ENCODE results near the gene ATP6V0E2.
"Not testable (repeated sequence)": the region's sequence is repeated elsewhere in the genome, so short reads cannot be mapped to it uniquely, and the experiment has no call there.

Gene ATP6V0E2

DNA sequence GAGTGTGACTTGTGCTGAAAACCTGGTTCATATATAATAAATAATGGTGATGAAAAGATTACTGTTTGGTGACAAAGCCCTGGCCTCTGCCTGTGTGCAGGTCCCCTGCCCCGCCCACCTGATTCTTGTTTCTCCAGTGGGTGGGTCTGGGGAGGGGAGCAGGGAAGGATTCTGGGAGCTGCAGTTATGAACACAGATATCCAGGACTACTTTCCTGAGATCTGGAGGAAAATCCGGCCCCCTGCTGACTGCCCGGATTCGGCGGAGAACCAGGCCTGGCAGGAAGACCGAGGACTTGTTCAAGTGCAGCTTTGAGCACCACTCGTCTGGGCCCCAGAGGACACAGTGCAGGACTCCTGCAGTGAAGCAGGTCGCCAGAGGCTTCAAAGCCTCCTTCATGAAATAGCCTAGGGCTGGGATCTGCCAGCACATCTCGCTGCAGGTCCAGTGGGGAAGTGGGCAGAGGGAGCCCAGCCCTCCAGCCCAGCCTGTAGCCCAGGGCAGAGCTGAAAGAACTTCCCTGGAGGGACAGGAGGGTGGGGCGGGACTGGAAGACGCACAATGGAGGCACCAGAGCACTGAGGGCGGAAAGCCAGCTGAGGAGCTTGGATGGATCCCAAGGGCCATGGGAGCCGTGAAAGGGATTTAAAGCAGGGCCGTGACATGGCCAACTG lies 7.0 kb downstream of the ATP6V0E2 start:
- no peak for DNase-seq

- no peak for DNase-seq
These were observed 7.8 kb downstream of the ATP6V0E2 start for GRCh38 chr7:149881328-149882247.

DNA sequence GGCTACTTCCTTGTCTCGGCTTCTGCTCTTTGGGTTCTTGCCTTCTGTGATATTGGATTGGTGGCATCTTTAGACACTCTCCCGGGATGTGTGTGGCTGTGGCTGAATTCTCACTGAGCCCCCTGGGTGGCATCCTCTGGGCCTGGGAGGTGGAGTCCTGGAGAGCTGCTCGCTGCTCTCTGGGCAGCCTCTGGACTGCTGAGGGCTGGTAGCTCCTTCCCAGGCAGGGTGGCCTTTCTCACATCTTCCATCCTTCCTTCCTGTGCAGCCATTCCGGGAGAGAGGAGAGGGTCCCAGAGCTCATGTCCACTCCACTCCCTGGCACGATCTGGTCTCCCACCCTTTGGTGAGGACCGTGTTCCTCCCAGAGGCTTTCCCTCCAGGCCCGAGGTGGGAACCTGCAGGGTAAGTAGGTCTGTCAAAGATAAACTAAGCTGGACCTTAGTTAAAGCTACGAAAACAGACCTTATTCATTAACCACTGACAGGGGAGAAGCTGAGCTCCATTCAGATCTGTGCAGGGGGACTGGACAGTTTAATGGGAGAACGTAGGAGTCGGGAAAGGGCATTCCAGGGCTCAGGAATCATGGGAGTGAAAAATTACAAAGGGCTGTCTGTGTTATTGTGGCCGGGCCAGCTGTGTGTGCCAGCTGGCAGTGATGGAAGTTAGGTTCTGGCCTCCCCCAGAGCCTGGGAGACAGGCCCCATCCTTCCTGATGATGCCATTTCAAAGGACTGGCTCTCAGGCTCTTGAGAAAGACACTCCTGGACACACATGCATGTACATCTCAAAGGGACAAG lies 8.7 kb downstream of the ATP6V0E2 start:
- DNase-seq, result no peak

DNA sequence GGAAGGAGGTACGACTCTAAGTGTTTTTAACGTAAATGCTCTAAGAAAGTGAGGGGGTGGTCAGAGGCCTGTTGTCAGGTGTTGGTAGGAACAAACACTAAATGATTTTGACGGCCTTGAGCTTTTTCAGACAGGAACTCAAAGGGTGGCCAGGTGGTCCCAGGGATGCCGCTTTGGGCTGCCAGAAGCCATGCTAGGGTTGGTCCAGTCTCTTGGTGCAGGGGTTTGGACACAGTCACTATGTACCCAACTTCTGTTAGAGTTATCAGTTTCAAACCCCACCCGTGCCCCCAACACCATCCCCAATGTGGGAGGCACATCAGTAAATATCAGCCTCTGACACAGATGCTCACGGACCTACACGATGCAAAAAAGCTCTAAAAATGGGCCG lies 9.3 kb downstream of the ATP6V0E2 start:
- no peak for DNase-seq

- DNase-seq, result peak; percentile 71
These were observed 9.7 kb downstream of the ATP6V0E2 start for GRCh38 chr7:149883452-149883861.

DNA sequence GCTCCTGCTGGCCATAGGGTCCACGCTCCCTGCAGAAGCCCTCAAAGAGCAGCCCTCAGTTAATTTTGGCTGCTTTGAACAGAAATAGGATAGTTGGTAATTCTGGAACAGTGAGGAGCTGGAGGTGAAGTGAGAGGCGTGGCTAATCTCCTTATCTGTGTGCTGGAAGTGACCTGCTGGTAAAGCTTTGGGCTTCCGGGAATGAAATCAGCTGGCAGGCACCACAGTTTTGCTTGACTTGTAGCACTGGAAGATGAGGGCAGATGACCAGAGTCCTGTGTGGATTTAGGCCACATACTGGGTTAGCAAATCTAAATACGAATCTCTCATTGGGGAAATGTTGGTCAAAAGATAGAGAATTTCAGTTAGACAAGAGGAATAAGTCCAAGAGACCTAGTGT lies 10.2 kb downstream of the ATP6V0E2 start:
- no peak for DNase-seq

- DNase-seq, result no peak
These were observed 10.8 kb downstream of the ATP6V0E2 start for GRCh38 chr7:149884541-149884940.

DNA sequence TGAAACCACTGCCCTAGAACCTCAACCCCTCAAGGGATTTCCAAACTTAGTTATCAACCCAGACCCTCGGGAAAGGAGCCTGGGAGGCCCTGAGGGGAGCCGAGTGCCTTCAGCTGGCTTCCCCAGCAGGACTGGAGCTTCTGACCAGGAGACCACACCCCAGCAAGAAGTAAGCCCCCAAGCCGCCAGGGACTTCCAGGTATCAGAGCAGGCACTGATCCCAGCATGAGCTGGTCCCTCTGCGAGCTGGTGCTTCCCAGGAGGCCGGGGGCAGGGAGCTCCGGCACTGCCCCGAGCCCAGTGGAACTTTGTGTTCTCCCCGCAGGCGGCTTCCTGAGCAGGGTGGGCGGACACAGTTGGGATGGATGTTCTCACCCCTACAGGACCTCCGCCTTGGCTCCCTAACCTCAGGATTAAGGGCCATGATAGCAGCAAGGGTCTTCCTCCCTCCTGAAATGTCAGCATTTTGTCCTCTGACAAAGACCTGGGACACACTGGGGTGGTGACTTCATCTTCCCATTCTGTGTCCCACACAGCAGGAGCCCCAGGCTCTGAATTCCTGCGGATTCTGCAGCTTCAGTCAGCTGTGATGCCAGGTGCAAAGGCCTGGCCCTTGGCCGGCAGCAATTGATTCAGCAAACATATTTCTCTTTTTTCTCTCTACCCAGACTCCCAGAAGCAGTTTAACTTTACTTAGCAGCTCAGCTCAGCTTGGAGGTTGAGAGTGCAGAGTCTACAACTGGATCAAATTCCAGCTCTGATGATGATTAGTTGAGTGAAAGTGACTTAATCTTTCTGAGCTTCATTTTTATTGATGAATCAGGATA lies 11.6 kb downstream of the ATP6V0E2 start:
- no peak for DNase-seq

- no peak for DNase-seq
These were observed 12.2 kb downstream of the ATP6V0E2 start for GRCh38 chr7:149886018-149886415.

- DNase-seq, result no peak
These were observed 13.5 kb downstream of the ATP6V0E2 start for GRCh38 chr7:149887311-149887710.

- DNase-seq, result not testable (repeated sequence)
These were observed 16.9 kb downstream of the ATP6V0E2 start for GRCh38 chr7:149890715-149891114.

GRCh38 chr7:149894957-149895356 lies 21.2 kb downstream of the ATP6V0E2 start:
- not testable (repeated sequence) for DNase-seq

- DNase-seq, result not testable (repeated sequence)
These were observed 34.1 kb downstream of the ATP6V0E2 start for GRCh38 chr7:149907776-149908376.

DNA sequence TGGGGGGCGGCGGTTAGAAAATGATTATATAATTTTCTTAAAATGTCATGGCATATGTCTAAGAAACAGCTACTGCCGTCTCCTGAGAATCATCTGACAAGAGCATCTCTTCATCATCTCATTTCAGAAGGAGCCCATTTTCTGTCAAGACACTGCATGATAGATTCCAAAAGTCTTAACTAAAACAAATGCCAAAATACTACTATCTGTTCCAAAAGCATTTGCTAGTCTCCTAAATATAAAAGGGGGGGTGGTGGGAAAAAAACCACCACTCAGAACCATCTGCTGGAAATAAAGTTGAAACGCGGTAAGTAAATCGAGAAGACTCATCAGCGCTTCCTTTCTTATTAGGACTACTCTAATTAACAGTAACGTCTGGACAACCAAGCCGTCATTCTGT lies 36.5 kb downstream of the ATP6V0E2 start:
- DNase-seq, result not testable (repeated sequence)

- not testable (repeated sequence) for DNase-seq
These were observed 38.4 kb downstream of the ATP6V0E2 start for GRCh38 chr7:149912126-149912525.

DNA sequence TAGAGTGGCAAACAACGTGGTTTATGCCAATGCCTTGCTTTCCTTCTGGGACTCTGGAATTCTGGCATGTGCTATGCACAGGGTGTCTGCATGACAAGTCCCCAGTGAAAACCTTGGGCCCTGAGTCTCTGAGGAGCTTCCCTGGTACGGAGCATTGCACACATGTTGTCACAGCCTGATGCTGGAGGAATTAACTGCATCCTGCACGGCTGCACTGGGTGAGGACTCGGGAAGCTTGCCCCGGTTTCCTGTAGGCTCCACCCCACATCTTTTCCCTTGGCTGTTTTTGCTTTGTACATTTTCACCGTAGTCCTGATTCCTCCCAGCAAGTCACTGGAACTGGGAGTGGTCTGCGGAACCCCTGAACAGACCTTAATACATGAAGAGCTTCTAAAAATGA lies 52.6 kb downstream of the ATP6V0E2 start:
- not testable (repeated sequence) for DNase-seq
